ENCODE results near the gene CRHR1. TPM values are rescaled to one million over a fixed set of nuclear protein-coding genes. Genes with fewer than 3 reads are reported as not detected.

CRHR1 gene
- polyA plus RNA-seq, 1 of the 3 experiments (the other 2 are of a cell fraction), result 0.13 TPM

DNA sequence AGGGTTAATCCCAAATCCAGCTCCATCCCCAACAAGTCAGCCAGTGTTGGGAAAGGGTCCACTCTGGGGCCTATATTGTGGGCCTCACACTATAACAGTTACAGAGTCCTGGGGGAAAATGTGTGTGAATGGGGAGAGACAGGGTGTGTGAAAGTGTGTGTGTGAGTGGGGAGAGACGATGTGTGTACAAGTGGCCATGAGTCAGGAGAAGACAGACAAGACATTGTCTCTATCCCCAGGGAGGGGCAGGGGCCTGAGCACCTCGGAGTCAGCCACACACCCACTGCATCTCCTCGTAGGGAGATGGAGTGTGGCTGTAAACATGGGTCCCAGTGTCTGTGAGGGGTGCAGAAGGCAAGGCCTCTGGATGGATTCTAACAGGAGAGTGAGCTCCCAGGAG, 2.9 kb downstream of the CRHR1 start:
- H3K9me2 ChIP-seq, result no peaks in the 10 kb centered on the region
- H3K27ac ChIP-seq (ENCODE audit: low read depth in 2 of 2, low read length in 1 of 2), result no peak overlapping the region
- peaks cover 8% of the 10 kb centered on the region for H3F3A ChIP-seq (replicated peaks; ENCODE audit: insufficient read depth)
- no peak for DNase-seq
- POLR2A ChIA-PET, result no interaction called here
- H3K9me3 ChIP-seq, result no peaks in the 10 kb centered on the region
- peaks cover 4 to 24% of the 10 kb centered on the region in 2 experiments; a peak in 1 of 4 replicates for H3K4me1 ChIP-seq (ENCODE audit: control insufficient read depth in 1 of 2, insufficient read depth in 2 of 2, low read depth in 1 of 2, low read length in 1 of 2)
- peaks cover 6% of the 10 kb centered on the region; the same call in 1 of the 2 replicates for H4K20me1 ChIP-seq (ENCODE audit: insufficient read depth)
- TF ChIP-seq, protein P1, sequence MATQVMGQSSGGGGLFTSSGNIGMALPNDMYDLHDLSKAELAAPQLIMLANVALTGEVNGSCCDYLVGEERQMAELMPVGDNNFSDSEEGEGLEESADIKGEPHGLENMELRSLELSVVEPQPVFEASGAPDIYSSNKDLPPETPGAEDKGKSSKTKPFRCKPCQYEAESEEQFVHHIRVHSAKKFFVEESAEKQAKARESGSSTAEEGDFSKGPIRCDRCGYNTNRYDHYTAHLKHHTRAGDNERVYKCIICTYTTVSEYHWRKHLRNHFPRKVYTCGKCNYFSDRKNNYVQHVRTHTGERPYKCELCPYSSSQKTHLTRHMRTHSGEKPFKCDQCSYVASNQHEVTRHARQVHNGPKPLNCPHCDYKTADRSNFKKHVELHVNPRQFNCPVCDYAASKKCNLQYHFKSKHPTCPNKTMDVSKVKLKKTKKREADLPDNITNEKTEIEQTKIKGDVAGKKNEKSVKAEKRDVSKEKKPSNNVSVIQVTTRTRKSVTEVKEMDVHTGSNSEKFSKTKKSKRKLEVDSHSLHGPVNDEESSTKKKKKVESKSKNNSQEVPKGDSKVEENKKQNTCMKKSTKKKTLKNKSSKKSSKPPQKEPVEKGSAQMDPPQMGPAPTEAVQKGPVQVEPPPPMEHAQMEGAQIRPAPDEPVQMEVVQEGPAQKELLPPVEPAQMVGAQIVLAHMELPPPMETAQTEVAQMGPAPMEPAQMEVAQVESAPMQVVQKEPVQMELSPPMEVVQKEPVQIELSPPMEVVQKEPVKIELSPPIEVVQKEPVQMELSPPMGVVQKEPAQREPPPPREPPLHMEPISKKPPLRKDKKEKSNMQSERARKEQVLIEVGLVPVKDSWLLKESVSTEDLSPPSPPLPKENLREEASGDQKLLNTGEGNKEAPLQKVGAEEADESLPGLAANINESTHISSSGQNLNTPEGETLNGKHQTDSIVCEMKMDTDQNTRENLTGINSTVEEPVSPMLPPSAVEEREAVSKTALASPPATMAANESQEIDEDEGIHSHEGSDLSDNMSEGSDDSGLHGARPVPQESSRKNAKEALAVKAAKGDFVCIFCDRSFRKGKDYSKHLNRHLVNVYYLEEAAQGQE (IDR thresholded peaks at IDR 0.05; ENCODE audit: low read depth, low read length), result no peak
- no peak for TF ChIP-seq RXRA (IDR thresholded peaks at IDR 0.05; ENCODE audit: borderline replicate concordance, low read depth)
- no peak for TF ChIP-seq RFX5 (IDR thresholded peaks at IDR 0.05; ENCODE audit: low read length)
- no peak for TF ChIP-seq GATA2 (CRISPR knock-in tag; IDR thresholded peaks at IDR 0.05)
- TF ChIP-seq MEF2A (IDR thresholded peaks at IDR 0.05; ENCODE audit: borderline replicate concordance, low read depth), result no peak
- TF ChIP-seq, protein P2, sequence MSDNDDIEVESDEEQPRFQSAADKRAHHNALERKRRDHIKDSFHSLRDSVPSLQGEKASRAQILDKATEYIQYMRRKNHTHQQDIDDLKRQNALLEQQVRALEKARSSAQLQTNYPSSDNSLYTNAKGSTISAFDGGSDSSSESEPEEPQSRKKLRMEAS (IDR thresholded peaks at IDR 0.05; ENCODE audit: low read depth), result no peak
- no peak for TF ChIP-seq NRF1 (IDR thresholded peaks at IDR 0.05; ENCODE audit: low read depth, low read length)
- no peak for TF ChIP-seq CHD2 (IDR thresholded peaks at IDR 0.05; ENCODE audit: low read length, partially characterized antibody)
- no peak for TF ChIP-seq FOXJ3 (CRISPR knock-in tag; IDR thresholded peaks at IDR 0.05)
- TF ChIP-seq TEAD4 (IDR thresholded peaks at IDR 0.05; ENCODE audit: borderline replicate concordance, insufficient read depth), result no peak
- no peak for TF ChIP-seq JUND (IDR thresholded peaks at IDR 0.05)
- TF ChIP-seq YY1 (IDR thresholded peaks at IDR 0.05; ENCODE audit: low read depth), result no peak
- TF ChIP-seq, protein P3, sequence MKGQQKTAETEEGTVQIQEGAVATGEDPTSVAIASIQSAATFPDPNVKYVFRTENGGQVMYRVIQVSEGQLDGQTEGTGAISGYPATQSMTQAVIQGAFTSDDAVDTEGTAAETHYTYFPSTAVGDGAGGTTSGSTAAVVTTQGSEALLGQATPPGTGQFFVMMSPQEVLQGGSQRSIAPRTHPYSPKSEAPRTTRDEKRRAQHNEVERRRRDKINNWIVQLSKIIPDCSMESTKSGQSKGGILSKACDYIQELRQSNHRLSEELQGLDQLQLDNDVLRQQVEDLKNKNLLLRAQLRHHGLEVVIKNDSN (IDR thresholded peaks at IDR 0.05; ENCODE audit: borderline replicate concordance, low read depth), result no peak
- TF ChIP-seq FOSL2 (IDR thresholded peaks at IDR 0.05; ENCODE audit: borderline replicate concordance, low read depth), result no peak
- TF ChIP-seq FOXM1 (IDR thresholded peaks at IDR 0.05; ENCODE audit: low read depth), result no peak
- no peak overlapping the region for H3K9ac ChIP-seq
- H3K79me2 ChIP-seq (ENCODE audit: insufficient read depth), result no peaks in the 10 kb centered on the region
- no peak overlapping the region for H3K4me3 ChIP-seq (ENCODE audit: low read depth in 2 of 2, low read length in 1 of 2)
- no peak overlapping the region for H2AFZ ChIP-seq (ENCODE audit: low read depth)
- WGBS (ENCODE audit: low lambda C conversion rate), result 38% methylated on average over 2 of the region's 3 CpGs
- CTCF ChIA-PET, result interaction anchor here (1.4 to 4.3 kb wide), 4 partner anchors 8 to 147 kb away, joined by 3 to 34 read pairs (median 8); no protein-coding TSS in a partner anchor
- H3K4me2 ChIP-seq, result no peak overlapping the region
- H3K36me3 ChIP-seq (replicated peaks in 1 of 2; ENCODE audit: control insufficient read depth in 1 of 2, insufficient read depth in 2 of 2, low read length in 1 of 2), result no peaks in the 10 kb centered on the region
- H3K27me3 ChIP-seq (ENCODE audit: insufficient read depth), result peaks cover 74% of the 10 kb centered on the region

Data from SK-N-SH (cell line).